Ectodermal cell (in vitro differentiated cells): ENCODE data around the gene ETFB.

Experiments used
- H3K27ac ChIP-seq: 2 replicates; pipeline ENCODE4 v1.7.0; 2013; ENCODE audit warnings: mild to moderate bottlenecking, low read depth, low read length; ENCODE audit not compliant: insufficient read depth, poor library complexity, severe bottlenecking
- H3K27me3 ChIP-seq: 2 replicates; pipeline ENCODE4 v1.7.0; 2013; ENCODE audit warnings: mild to moderate bottlenecking, low read length; ENCODE audit not compliant: insufficient read depth, control insufficient read depth, poor library complexity, severe bottlenecking
- H3K36me3 ChIP-seq: one replicate; pipeline ENCODE4 v1.7.0; 2013; ENCODE audit warnings: low read length; ENCODE audit not compliant: control insufficient read depth, insufficient read depth
- H3K4me1 ChIP-seq: one replicate; pipeline ENCODE4 v1.7.0; 2013; ENCODE audit warnings: low read length; ENCODE audit not compliant: control insufficient read depth, insufficient read depth
- H3K4me3 ChIP-seq: 2 replicates; pipeline ENCODE4 v1.7.0; 2013; ENCODE audit warnings: low read depth, low read length, control low read depth; ENCODE audit not compliant: insufficient read depth
- H3K9me3 ChIP-seq: 2 replicates; pipeline ENCODE4 v1.7.0; 2013; ENCODE audit warnings: mild to moderate bottlenecking, low read length, moderate library complexity; ENCODE audit not compliant: control insufficient read depth
- WGBS, 2 experiments: methylation state at CpG; one replicate each; pipeline ENCODE4 v1.1.7; 2013; ENCODE audit warnings: missing lambda C conversion rate in 2 of 2; 5-methylcytosine and 5-hydroxymethylcytosine counted together

The ETFB gene

DNA sequence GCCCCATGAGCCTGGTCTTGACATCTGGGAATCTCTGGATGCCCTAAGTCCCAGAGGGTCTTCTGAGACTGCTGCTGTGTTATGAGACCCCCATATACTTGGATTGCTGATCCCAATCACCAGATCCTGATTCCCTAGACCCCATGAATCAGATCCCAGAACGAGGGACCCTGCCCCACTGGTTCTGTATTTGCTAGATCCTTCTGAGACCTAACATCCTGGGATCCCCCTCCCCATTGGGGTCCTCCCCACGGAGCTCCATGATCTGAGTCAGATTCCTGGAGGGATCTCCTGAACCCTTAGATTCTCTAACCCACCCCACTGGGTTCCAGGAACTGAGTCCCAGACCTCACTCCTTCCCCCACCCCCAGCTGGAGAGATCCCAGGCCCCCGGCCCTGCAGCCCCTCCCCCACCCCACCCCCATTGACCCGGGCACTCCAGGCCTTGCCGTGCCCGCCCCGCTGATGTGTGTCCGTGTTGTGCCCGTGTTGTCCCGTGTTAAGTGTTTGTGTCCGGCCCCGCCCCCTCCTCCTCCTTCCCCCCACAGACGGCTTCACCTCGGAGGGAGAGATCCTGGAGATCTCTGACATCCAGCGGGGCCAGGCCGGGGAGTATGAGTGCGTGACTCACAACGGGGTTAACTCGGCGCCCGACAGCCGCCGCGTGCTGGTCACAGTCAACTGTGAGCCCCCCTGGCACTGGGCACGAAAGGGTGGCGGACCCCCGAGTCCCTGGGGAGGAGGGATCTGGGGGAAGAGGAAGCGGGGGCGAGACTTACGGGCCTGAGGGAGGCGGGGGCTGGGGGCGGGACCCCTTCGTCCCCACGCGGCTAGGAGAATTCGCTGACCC, 39.7 kb downstream of the ETFB start:
- Histone ChIP-seq H3K9me3 (no peaks in the 10 kb centered on the region), H3K4me1 (no peaks in the 10 kb centered on the region), H3K27ac (no peak overlapping the region), H3K36me3 (peaks cover 10% of the 10 kb centered on the region), H3K27me3 (peaks cover 11% of the 10 kb centered on the region), H3K4me3 (no peak overlapping the region)
- 77 to 81% methylated on average over 34 to 36 of the region's 36 CpGs for WGBS, 2 experiments

DNA sequence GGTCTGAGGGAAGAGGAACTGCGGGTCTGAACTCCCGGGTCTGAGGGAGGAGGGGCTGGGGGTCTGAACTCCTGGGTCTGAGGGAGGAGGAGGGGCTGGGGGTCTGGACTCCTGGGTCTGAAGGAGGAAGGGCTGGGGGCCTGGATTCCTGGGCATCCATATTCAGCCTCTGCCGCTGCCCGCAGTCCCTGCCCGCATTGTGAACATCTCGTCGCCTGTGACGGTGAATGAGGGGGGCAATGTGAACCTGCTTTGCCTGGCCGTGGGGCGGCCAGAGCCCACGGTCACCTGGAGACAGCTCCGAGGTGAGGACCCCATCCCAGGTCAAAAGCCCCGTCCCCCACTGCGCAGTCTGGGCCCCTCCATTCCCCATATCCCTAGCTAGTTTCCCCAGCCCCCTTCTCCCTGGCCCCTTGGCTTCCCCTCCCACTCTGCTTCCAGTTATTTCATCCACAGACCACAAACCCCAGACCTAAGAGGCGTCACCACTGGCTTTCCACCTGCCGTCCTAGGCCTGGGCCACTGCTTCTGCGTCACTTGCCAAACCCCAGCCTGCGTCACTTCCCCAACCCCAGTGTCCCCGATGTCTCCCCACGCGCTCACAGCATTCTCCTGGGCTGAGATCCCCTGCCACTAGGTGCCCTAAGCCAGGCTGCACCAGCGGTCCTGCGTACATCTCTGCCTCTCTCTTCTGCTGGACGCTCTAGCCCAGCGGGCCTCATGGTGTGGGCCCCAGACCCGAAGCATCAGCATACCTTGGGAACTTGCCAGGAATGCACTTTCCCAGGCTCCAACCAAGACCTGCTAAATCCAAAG, 40.8 kb downstream of the ETFB start:
- Histone ChIP-seq H3K4me1 (no peaks in the 10 kb centered on the region), H3K27me3 (peaks cover 11% of the 10 kb centered on the region), H3K9me3 (no peaks in the 10 kb centered on the region), H3K27ac (no peak overlapping the region), H3K4me3 (no peak overlapping the region), H3K36me3 (no peaks in the 10 kb centered on the region)
- WGBS, 2 experiments, result 92 to 94% methylated on average over 26 of the region's 26 CpGs

DNA sequence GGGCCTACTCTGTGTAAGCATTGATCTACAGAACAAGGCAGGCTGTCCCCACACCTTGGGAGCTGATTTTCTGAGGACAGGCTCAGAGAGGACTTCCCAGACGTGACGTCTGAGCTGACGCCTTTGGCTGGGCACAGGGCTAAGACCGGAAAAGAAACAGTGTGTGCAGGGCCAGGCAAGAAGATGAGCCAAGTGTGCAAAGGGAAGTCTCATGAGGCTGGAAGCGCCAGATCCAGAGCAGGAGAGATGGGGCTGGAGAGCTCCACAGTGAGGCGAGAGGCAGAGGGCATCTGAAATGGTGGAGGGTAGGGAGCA, 42.1 kb downstream of the ETFB start:
- H3K9me3 ChIP-seq, result no peaks in the 10 kb centered on the region

DNA sequence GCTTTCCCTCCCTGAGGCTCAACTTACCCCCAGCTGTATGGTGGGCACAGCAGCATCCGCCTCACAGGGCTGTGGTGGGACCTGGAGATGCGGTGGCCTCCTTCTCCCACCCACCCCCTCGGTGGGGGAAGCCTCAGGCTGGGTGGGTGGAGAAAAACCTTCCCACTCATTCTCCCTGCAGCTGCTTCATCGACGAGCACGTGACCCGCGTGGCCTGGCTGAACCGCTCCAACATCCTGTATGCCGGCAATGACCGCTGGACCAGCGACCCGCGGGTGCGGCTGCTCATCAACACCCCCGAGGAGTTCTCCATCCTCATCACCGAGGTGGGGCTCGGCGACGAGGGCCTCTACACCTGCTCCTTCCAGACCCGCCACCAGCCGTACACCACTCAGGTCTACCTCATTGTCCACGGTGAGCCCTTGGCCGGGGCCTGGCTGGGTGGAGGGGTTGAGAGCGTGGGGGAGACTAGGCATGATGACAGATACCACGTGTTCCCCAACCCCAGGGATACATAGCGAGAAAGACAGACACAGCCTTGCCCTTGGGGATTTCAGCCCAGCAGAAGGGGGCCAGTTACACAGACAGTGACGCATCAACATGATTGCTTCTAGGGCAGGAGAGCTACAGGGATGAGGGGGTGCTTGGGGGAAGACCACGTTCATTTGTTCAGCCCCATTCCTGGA, 42.6 kb downstream of the ETFB start:
- 95 to 96% methylated on average over 29 of the region's 29 CpGs for WGBS, 2 experiments
- Histone ChIP-seq H3K4me1 (no peaks in the 10 kb centered on the region), H3K9me3 (no peaks in the 10 kb centered on the region), H3K4me3 (no peak overlapping the region), H3K36me3 (no peaks in the 10 kb centered on the region), H3K27ac (no peak overlapping the region), H3K27me3 (peaks cover 11% of the 10 kb centered on the region)

More for the DNA sequence above, 42.1 kb downstream of the ETFB start:
- H3K27ac ChIP-seq, result no peak overlapping the region
- H3K4me1 ChIP-seq, result no peaks in the 10 kb centered on the region
- no peaks in the 10 kb centered on the region for H3K36me3 ChIP-seq
- no peak overlapping the region for H3K4me3 ChIP-seq
- WGBS, 2 experiments, result 93 to 95% methylated on average over 6 of the region's 6 CpGs
- peaks cover 11% of the 10 kb centered on the region for H3K27me3 ChIP-seq

DNA sequence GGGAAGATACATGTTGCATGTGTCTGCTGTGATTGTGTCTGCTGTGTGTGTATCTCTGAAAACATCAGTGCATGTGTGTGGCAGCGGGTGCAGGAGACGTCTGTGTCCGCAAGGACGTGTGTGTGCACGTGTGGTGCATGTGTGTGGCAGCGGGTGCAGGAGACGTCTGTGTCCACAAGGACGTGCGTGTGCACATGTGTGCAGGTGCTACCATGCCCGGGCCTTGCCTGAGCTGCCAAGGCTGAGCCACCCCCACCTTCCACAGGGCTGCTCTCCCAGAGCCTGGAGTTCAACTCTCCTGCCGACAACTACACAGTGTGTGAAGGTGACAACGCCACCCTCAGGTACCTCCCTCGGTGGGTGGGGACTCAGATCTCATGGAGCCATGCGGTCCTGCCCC, 44.4 kb downstream of the ETFB start:
- Histone ChIP-seq H3K27ac (no peak overlapping the region), H3K4me1 (no peaks in the 10 kb centered on the region)
- 90 to 91% methylated on average over 14 of the region's 14 CpGs for WGBS, 2 experiments

DNA sequence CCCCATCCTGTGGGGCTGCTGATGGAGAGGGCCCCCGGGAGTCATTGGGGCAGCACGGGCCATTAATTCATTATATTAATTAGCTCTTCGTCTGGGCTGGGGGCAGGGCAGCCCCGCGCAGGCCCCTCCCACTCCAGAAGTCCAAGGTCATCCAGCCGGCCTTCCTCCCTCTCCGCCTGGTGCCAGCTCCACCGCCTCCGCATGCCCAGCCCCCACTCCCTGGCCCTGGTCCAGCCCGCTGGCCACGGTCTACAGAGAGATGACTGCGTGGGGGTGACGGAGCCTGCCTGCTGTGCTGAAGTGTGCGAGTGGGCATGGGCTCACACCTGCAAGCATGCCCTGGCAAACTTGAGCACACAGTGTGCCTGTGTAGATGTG, 45.9 kb downstream of the ETFB start:
- H3K4me1 ChIP-seq, result no peaks in the 10 kb centered on the region
- no peaks in the 10 kb centered on the region for H3K36me3 ChIP-seq
- WGBS, 2 experiments, result 67 to 74% methylated on average over 14 of the region's 14 CpGs
- H3K27me3 ChIP-seq, result no peaks in the 10 kb centered on the region
- no peaks in the 10 kb centered on the region for H3K9me3 ChIP-seq
- no peak overlapping the region for H3K27ac ChIP-seq
- no peak overlapping the region for H3K4me3 ChIP-seq

More for the DNA sequence above, 44.4 kb downstream of the ETFB start:
- Histone ChIP-seq H3K36me3 (no peaks in the 10 kb centered on the region), H3K9me3 (no peaks in the 10 kb centered on the region), H3K27me3 (peaks cover 2% of the 10 kb centered on the region), H3K4me3 (no peak overlapping the region)

DNA sequence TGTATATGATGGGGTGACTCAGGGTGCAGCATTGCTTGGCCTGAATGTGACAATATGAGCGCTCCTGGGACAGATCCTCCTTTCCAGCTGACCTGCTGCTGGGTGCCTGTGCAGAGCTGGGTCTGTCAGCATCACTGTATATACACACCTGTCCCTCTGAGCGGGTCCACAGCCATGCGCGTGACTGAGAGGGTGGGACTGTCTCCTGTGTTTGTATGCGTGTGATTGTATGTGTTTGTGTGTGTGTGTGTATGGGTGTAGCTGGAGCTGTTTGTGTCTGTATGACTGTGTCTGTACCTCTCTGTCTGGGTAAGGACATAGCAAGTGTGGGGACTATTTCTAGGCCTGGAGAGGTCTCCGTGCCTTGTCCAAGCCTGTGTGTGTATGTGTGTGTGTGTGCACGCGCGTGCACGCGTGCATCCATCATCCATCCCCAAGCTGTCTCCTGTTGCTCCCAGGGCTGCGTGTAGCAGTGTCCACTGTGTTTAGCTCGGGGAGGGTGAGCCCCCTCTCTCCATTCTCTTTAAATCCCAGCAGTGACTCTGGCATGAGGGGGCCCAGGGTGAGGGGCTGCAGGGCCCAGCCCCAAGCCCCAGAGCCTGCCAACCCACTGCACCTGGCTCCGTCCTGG, 46.4 kb downstream of the ETFB start:
- Histone ChIP-seq H3K36me3 (peaks cover under 1% of the 10 kb centered on the region), H3K27me3 (no peaks in the 10 kb centered on the region), H3K9me3 (no peaks in the 10 kb centered on the region), H3K4me1 (no peaks in the 10 kb centered on the region), H3K4me3 (no peak overlapping the region), H3K27ac (no peak overlapping the region)
- 90 to 94% methylated on average over 14 of the region's 14 CpGs for WGBS, 2 experiments

DNA sequence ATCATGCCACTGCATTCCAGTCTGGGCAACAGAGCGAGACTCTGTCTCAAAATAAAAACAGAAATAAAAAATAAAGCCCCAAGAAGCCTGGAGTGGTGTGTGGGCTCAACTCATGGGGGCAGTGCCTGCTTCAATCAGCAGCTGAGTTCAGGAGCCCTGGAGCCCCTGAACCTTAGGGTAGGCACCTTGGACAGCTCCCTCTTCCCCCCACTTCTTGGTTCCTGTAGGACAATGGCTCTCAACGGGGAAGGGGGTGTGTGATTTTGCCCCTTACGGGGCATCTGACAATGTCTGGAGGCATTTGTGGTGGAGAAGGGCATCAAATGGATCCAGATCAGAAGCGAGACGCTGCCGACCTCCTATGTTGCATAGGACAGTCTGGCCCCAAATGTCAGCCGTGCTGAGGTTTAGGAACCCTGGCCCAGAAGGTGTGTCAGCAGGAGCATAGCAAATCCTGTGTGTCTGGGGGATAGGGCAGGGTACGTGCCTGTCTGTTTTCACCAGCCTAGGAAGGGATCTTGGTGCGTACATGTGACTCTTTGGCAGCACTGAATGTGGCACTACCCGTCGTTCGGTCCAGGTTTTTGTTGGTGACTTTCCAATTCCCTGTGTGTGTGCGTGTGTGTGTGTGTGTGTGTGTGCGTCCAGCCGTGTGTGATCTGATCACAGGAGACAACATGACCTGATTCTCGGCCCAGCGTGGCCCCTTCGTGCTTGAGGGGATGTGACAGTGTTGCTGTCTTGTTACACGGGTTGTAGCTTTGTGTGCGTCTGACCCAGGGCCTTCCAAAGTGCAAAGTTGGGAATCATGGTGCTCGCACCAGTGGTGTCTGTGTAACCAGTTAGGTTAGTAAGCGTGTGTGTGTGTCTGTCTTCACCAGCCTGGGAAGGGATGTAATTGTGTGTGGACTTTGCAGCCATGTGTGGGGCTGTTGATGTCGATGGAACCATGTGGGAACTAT, 47.2 kb downstream of the ETFB start:
- Histone ChIP-seq H3K27ac (no peak overlapping the region), H3K4me1 (no peaks in the 10 kb centered on the region), H3K4me3 (no peak overlapping the region), H3K27me3 (no peaks in the 10 kb centered on the region), H3K36me3 (peaks cover 4% of the 10 kb centered on the region), H3K9me3 (no peaks in the 10 kb centered on the region)
- WGBS, 2 experiments, result 82 to 85% methylated on average over 23 of the region's 23 CpGs

DNA sequence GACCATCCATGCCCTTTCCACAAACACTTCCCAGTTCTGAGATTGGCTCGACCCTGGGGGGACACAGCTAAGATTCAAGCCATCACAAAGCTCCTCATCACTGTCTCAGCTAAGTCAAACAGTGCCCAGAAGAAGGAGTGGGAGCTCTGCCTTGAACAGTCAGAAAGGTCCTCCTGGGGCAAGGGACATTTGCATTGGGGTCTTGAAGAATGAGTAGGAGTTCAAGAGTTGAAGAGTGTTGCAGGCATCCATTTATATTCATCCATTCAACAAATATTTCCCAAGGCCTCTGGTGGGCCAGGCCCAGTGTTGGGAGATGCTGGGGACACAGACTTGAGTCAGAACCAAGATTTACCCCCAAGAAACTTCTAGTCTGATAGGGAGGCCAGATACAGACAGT, 48.2 kb downstream of the ETFB start:
- H3K27ac ChIP-seq, result no peak overlapping the region
- WGBS, 2 experiments, result 77 to 88% methylated on average over 1 of the region's 1 CpG
- no peaks in the 10 kb centered on the region for H3K4me1 ChIP-seq
- no peak overlapping the region for H3K4me3 ChIP-seq
- H3K27me3 ChIP-seq, result no peaks in the 10 kb centered on the region
- H3K36me3 ChIP-seq, result peaks cover 4% of the 10 kb centered on the region
- H3K9me3 ChIP-seq, result no peaks in the 10 kb centered on the region
